ENCODE results near the gene CPA4. TPM values are rescaled to one million over a fixed set of nuclear protein-coding genes. Genes with fewer than 3 reads are reported as not detected.
"Not testable (repeated sequence)": the region's sequence is repeated elsewhere in the genome, so short reads cannot be mapped to it uniquely, and the experiment has no call there.

The CPA4 gene
- 16.8 and 17.9 TPM in 2 replicates for total RNA-seq (2014; rRNA removed; shearing (Covaris generic))

GRCh38 chr7:130292682-130293257 is at the start of gene CPA4:
Gene CPA4 (plus strand): TSS chr7:130293161. CDS start chr7:130293181, 20 bp downstream.
- peak; percentile 99 for DNase-seq (ENCODE audit: low read depth)

GRCh38 chr7:130243486-130243885 is 49.5 kb upstream of the CPA4 start:
- peak; percentile 71 for DNase-seq (ENCODE audit: low read depth)

- DNase-seq (ENCODE audit: low read depth), result not testable (repeated sequence)
These were observed 46.5 kb upstream of the CPA4 start for GRCh38 chr7:130246491-130246890.

GRCh38 chr7:130248842-130249241 is 44.1 kb upstream of the CPA4 start:
- not testable (repeated sequence) for DNase-seq (ENCODE audit: low read depth)

GRCh38 chr7:130249626-130250025 is 43.3 kb upstream of the CPA4 start:
- not testable (repeated sequence) for DNase-seq (ENCODE audit: low read depth)

GRCh38 chr7:130254555-130254954 is 38.4 kb upstream of the CPA4 start:
- no peak for DNase-seq (ENCODE audit: low read depth)

- no peak for DNase-seq (ENCODE audit: low read depth)
These were observed 36.3 kb upstream of the CPA4 start for GRCh38 chr7:130256704-130257103.

- no peak for DNase-seq (ENCODE audit: low read depth)
These were observed 34.4 kb upstream of the CPA4 start for GRCh38 chr7:130258494-130259078.

- DNase-seq (ENCODE audit: low read depth), result no peak
These were observed 30.5 kb upstream of the CPA4 start for GRCh38 chr7:130262448-130262847.

GRCh38 chr7:130263130-130263529 is 29.8 kb upstream of the CPA4 start:
- DNase-seq (ENCODE audit: low read depth), result no peak

GRCh38 chr7:130266258-130266960 is 26.6 kb upstream of the CPA4 start, which contains the start of gene CPA2:
Gene CPA2 (plus strand): TSS chr7:130266863. CDS start chr7:130266882, 19 bp downstream.
- DNase-seq (ENCODE audit: low read depth), result no peak

GRCh38 chr7:130266961-130267321 is 26.0 kb upstream of the CPA4 start:
- no peak for DNase-seq (ENCODE audit: low read depth)

- no peak for DNase-seq (ENCODE audit: low read depth)
These were observed 24.3 kb upstream of the CPA4 start for GRCh38 chr7:130268463-130269317.

GRCh38 chr7:130269318-130269694 is 23.7 kb upstream of the CPA4 start:
- no peak for DNase-seq (ENCODE audit: low read depth)

GRCh38 chr7:130270947-130271800 is 21.8 kb upstream of the CPA4 start:
- DNase-seq (ENCODE audit: low read depth), result no peak

GRCh38 chr7:130272381-130273080 is 20.4 kb upstream of the CPA4 start:
- no peak for DNase-seq (ENCODE audit: low read depth)

GRCh38 chr7:130273081-130273932 is 19.7 kb upstream of the CPA4 start:
- no peak for DNase-seq (ENCODE audit: low read depth)

GRCh38 chr7:130273933-130274255 is 19.1 kb upstream of the CPA4 start:
- peak; percentile 35 for DNase-seq (ENCODE audit: low read depth)

GRCh38 chr7:130274296-130274695 is 18.7 kb upstream of the CPA4 start:
- DNase-seq (ENCODE audit: low read depth), result no peak
